22Rv1 (cell line): Measurements from ENCODE around the gene SIX3.

Source experiments
- CTCF ChIP-seq: fragments of 450-650 bp; IDR thresholded peaks from 2 replicates; pipeline ENCODE4 v1.5.1; 2017; ENCODE audit warnings: mild to moderate bottlenecking
- ZFX ChIP-seq: fragments of 450-650 bp; IDR thresholded peaks from 2 replicates; pipeline ENCODE4 v1.6.1; 2017; ENCODE audit warnings: antibody characterized with exemption, borderline replicate concordance

- TF ChIP-seq CTCF: peak; percentile 66
- TF ChIP-seq ZFX: no peak
Measured at GRCh38 chr2:44981714-44982108, 40.2 kb downstream of the SIX3 start.
